ENCODE measurements around the gene ISX.

DNA sequence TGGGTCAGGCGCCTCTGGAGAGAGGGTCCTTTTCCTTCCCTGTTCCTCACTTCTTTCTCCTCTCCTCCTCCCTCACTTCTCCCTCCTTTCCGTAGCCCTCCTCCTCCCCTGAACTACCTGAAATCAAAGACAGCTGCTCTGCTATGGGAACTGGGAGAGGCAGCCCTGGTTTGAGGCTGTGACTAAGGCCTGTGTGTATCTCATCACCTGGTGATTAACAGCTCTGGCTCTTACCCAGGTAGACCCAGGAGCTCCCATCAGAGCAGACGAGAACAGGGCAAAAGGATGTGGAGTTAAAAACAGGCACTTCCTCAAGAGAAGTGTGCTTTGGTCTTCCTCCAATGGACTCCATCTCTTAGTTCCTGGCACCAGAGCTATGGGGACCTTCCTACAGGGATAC, 5.8 kb downstream of the ISX start:
- TF ChIP-seq POLR2AphosphoS5 (IDR thresholded peaks at IDR 0.05; ENCODE audit: low read depth, low read length): no peak
- TF ChIP-seq, protein P1, sequence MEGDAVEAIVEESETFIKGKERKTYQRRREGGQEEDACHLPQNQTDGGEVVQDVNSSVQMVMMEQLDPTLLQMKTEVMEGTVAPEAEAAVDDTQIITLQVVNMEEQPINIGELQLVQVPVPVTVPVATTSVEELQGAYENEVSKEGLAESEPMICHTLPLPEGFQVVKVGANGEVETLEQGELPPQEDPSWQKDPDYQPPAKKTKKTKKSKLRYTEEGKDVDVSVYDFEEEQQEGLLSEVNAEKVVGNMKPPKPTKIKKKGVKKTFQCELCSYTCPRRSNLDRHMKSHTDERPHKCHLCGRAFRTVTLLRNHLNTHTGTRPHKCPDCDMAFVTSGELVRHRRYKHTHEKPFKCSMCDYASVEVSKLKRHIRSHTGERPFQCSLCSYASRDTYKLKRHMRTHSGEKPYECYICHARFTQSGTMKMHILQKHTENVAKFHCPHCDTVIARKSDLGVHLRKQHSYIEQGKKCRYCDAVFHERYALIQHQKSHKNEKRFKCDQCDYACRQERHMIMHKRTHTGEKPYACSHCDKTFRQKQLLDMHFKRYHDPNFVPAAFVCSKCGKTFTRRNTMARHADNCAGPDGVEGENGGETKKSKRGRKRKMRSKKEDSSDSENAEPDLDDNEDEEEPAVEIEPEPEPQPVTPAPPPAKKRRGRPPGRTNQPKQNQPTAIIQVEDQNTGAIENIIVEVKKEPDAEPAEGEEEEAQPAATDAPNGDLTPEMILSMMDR (IDR thresholded peaks at IDR 0.05): no peak
- TF ChIP-seq, protein P2, sequence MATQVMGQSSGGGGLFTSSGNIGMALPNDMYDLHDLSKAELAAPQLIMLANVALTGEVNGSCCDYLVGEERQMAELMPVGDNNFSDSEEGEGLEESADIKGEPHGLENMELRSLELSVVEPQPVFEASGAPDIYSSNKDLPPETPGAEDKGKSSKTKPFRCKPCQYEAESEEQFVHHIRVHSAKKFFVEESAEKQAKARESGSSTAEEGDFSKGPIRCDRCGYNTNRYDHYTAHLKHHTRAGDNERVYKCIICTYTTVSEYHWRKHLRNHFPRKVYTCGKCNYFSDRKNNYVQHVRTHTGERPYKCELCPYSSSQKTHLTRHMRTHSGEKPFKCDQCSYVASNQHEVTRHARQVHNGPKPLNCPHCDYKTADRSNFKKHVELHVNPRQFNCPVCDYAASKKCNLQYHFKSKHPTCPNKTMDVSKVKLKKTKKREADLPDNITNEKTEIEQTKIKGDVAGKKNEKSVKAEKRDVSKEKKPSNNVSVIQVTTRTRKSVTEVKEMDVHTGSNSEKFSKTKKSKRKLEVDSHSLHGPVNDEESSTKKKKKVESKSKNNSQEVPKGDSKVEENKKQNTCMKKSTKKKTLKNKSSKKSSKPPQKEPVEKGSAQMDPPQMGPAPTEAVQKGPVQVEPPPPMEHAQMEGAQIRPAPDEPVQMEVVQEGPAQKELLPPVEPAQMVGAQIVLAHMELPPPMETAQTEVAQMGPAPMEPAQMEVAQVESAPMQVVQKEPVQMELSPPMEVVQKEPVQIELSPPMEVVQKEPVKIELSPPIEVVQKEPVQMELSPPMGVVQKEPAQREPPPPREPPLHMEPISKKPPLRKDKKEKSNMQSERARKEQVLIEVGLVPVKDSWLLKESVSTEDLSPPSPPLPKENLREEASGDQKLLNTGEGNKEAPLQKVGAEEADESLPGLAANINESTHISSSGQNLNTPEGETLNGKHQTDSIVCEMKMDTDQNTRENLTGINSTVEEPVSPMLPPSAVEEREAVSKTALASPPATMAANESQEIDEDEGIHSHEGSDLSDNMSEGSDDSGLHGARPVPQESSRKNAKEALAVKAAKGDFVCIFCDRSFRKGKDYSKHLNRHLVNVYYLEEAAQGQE (IDR thresholded peaks at IDR 0.05; ENCODE audit: insufficient read depth in 1 of 2, low read depth in 2 of 2, low read length in 1 of 2): no peak
